ENCODE results near the gene MTARC1. TPM values are rescaled to one million over a fixed set of nuclear protein-coding genes. Genes with fewer than 3 reads are reported as not detected.

The MTARC1 gene
- total RNA-seq, 4 donors from 2014 or later = 76.4 to 291 (median 196) TPM

GRCh38 chr1:220759147-220759546, 27.6 kb upstream of the MTARC1 start:
- TF ChIP-seq CTCF (IDR thresholded peaks at IDR 0.05; ENCODE audit: low read depth) = no peak

- TF ChIP-seq CTCF (IDR thresholded peaks at IDR 0.05; ENCODE audit: low read depth) = no peak
Measured at GRCh38 chr1:220761688-220762427, 24.9 kb upstream of the MTARC1 start.

- no peak for TF ChIP-seq CTCF (IDR thresholded peaks at IDR 0.05; ENCODE audit: low read depth)
Measured at GRCh38 chr1:220764757-220765156, 22.0 kb upstream of the MTARC1 start.

GRCh38 chr1:220767312-220768125, 19.2 kb upstream of the MTARC1 start:
- no peak for TF ChIP-seq CTCF (IDR thresholded peaks at IDR 0.05; ENCODE audit: low read depth)

- TF ChIP-seq CTCF (IDR thresholded peaks at IDR 0.05; ENCODE audit: low read depth) = no peak
Measured at GRCh38 chr1:220768126-220768601, 18.5 kb upstream of the MTARC1 start.

GRCh38 chr1:220769205-220769604, 17.5 kb upstream of the MTARC1 start:
- TF ChIP-seq CTCF (IDR thresholded peaks at IDR 0.05; ENCODE audit: low read depth) = no peak

GRCh38 chr1:220770245-220770913, 16.3 kb upstream of the MTARC1 start:
- no peak for TF ChIP-seq CTCF (IDR thresholded peaks at IDR 0.05; ENCODE audit: low read depth)

All from subcutaneous adipose tissue (tissue), 4 donors.